A673 (cell line): ENCODE data around the gene TPPP. TPM values are rescaled to one million over a fixed set of nuclear protein-coding genes. Genes with fewer than 3 reads are reported as not detected.
"Not testable (repeated sequence)": the region's sequence is repeated elsewhere in the genome, so short reads cannot be mapped to it uniquely, and the experiment has no call there.

Experiments used
- BruUV-seq: library from RNA; stranded (reverse); fragments of 400-500 nt; replicated peaks from 2 replicates; lab custom pipeline; 2021; lab: Mats Ljungman, UMichigan
- CTCF ChIA-PET: fragments of 300-600 bp; sonication (Branson Sonifier 250); formaldehyde crosslinking; loops from one replicate; lab custom pipeline; 2022; ENCODE audit warnings: antibody characterized with exemption; lab: Charles Lee
- POLR2A ChIA-PET: fragments of 300-600 bp; sonication (Branson Sonifier 250); formaldehyde crosslinking; loops from one replicate; lab custom pipeline; 2022; ENCODE audit warnings: antibody characterized with exemption; ENCODE audit not compliant: low non-redundant PET; lab: Charles Lee
- DNase-seq: peaks from one replicate; pipeline ENCODE4 v3.0.0-alpha.2; 2015; ENCODE audit warnings: low spot score
- H3K27ac ChIP-seq: fragments of 200-600 bp; sonication (generic); 2 replicates; pipeline ENCODE4 v1.5.1; 2016; ENCODE audit warnings: mixed run types, low read depth, mild to moderate bottlenecking, mixed read lengths, antibody characterized with exemption, low read length; ENCODE audit not compliant: poor library complexity, severe bottlenecking
- H3K27me3 ChIP-seq: fragments of 200-600 bp; sonication (generic); replicated peaks from 2 replicates; pipeline ENCODE4 v1.6.1; 2017; ENCODE audit warnings: mixed run types, low read depth, mild to moderate bottlenecking, mixed read lengths, antibody characterized with exemption, low read length; ENCODE audit not compliant: insufficient read depth, poor library complexity
- H3K36me3 ChIP-seq: fragments of 200-600 bp; sonication (generic); 2 replicates; pipeline ENCODE4 v1.6.1; 2016; ENCODE audit warnings: mixed run types, mild to moderate bottlenecking, mixed read lengths, antibody characterized with exemption, low read length; ENCODE audit not compliant: insufficient read depth, poor library complexity, severe bottlenecking
- H3K4me1 ChIP-seq: fragments of 200-600 bp; sonication (generic); 2 replicates; pipeline ENCODE4 v1.6.1; 2017; ENCODE audit warnings: mixed run types, mild to moderate bottlenecking, mixed read lengths, antibody characterized with exemption, low read length; ENCODE audit not compliant: insufficient read depth, poor library complexity, severe bottlenecking
- H3K4me3 ChIP-seq: fragments of 200-600 bp; sonication (generic); 2 replicates; pipeline ENCODE4 v1.5.1; 2016; ENCODE audit warnings: low read depth, mixed run types, mild to moderate bottlenecking, mixed read lengths, low read length; ENCODE audit not compliant: poor library complexity, severe bottlenecking
- H3K9me3 ChIP-seq: fragments of 200-600 bp; sonication (generic); 2 replicates; pipeline ENCODE4 v1.6.1; 2016; ENCODE audit warnings: mixed run types, low read depth, mild to moderate bottlenecking, mixed read lengths, antibody characterized with exemption, low read length; ENCODE audit not compliant: poor library complexity, severe bottlenecking
- intact Hi-C: fragments of 100-400 bp; cut with micrococcal nuclease; formaldehyde crosslinking; loops from one replicate; pipeline ENCODE4 v1.10.0; 2022; ENCODE audit not compliant: unreplicated experiment
- total RNA-seq: library from RNA; stranded (reverse); gene quantifications from 2 replicates; pipeline ENCODE4 v1.2.3, GENCODE V29; 2021

The TPPP gene
- total RNA-seq, 1 experiment from 2014 or later, result 0.19 TPM

DNA sequence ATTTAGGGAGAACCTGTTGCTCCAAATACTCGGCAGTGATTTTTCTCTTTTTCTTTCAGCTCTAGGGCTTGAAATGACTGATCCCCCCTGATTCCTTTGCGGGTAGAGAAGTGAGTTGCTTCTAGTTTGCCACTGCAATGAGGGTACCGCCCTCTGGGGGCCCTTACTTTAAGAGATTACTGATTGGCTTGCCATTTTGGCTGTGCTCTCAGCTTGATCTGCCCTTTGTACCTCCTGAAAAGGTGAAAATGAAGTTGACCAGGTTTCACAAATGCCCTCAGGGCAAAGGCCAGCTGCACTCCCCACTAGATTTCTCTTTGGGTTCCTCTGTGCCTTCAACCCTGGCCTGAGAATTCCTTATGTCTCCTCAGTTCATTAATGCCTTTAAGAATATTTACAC is 20.5 kb upstream of the TPPP start:
- H3K27ac ChIP-seq, H3K9me3 ChIP-seq, H3K4me1 ChIP-seq, H3K4me3 ChIP-seq, DNase-seq, POLR2A ChIA-PET, intact Hi-C loops, BruUV-seq, H3K36me3 ChIP-seq, CTCF ChIA-PET: not testable (repeated sequence)
- peaks cover 23% of the 10 kb centered on the region for H3K27me3 ChIP-seq

DNA sequence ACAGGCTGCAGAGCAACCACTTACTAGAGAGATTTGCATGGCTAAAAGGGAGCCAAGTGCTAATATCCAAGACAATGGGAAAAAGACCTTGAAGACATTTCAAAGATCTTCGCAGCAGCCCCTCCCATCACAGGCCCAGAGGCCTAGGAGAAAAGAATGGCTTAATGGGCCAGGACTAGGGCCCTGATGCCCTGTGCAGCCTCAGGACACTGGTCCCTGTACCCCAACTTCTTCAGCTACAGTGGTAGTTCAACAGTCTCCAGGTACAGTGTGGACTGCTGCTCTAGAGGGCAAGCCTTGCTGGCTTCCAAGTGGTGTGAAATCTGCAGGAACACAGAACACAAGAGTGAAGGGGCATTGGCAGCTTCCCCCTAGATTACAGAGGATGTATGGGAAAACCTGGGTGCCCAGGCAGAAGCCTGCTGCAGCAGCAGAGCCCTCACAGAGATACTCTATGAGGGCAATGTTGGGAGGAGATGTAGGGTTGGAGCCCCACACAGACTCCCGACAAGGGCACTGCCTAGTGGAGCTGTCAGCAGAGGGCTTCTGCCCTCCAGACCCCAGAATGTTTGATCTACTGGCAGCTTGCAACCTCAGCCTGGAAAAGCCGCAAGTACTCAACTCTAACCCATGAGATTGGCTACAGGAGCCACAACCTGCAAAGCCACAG is 15.8 kb upstream of the TPPP start:
- H3K4me3 ChIP-seq, intact Hi-C loops, BruUV-seq, H3K4me1 ChIP-seq, H3K27ac ChIP-seq, POLR2A ChIA-PET, H3K9me3 ChIP-seq, H3K36me3 ChIP-seq, DNase-seq, H3K27me3 ChIP-seq, CTCF ChIA-PET: not testable (repeated sequence)

DNA sequence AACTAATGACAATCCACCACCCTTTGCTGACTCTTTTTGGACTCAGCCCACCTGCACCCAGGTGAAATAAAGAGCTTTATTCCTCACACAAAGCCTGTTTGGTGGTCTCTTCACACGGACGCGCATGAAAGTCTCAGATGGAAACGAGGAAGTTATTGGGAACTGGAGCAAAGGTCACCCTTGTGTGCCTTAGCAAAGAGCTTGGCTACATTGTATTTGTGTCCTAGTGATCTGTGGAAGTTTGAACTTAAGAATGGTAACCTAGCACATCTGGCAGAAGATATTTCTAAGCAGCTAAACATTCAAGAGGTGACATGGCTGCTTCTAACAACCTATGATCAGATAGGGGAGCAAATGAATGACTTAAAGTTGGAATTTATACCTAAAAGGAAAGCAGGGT is 15.2 kb upstream of the TPPP start:
- H3K36me3 ChIP-seq, H3K4me3 ChIP-seq, intact Hi-C loops, H3K27me3 ChIP-seq, DNase-seq, H3K9me3 ChIP-seq, H3K27ac ChIP-seq, POLR2A ChIA-PET, H3K4me1 ChIP-seq, CTCF ChIA-PET, BruUV-seq: not testable (repeated sequence)

DNA sequence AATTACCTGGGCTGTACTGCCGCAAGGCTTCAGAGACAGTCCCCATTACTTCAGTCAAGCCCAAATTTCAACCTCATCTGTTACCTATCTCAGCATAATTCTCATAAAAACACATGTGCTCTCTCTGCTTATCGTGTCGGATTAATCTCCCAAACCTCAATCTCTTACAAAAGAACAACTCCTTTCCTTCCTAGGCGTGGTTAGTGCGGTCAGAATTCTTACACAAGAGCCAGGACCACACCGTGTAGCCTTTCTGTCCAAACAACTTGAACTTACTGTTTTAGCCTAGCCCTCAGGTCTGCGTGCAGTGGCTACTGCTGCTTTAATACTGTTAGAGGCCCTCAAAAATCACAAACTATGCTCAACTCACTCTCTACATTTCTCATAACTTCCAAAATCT is 13.0 kb upstream of the TPPP start:
- H3K36me3 ChIP-seq, POLR2A ChIA-PET, DNase-seq, H3K27me3 ChIP-seq, CTCF ChIA-PET, H3K4me3 ChIP-seq, H3K27ac ChIP-seq, H3K9me3 ChIP-seq, BruUV-seq, intact Hi-C loops, H3K4me1 ChIP-seq: not testable (repeated sequence)

DNA sequence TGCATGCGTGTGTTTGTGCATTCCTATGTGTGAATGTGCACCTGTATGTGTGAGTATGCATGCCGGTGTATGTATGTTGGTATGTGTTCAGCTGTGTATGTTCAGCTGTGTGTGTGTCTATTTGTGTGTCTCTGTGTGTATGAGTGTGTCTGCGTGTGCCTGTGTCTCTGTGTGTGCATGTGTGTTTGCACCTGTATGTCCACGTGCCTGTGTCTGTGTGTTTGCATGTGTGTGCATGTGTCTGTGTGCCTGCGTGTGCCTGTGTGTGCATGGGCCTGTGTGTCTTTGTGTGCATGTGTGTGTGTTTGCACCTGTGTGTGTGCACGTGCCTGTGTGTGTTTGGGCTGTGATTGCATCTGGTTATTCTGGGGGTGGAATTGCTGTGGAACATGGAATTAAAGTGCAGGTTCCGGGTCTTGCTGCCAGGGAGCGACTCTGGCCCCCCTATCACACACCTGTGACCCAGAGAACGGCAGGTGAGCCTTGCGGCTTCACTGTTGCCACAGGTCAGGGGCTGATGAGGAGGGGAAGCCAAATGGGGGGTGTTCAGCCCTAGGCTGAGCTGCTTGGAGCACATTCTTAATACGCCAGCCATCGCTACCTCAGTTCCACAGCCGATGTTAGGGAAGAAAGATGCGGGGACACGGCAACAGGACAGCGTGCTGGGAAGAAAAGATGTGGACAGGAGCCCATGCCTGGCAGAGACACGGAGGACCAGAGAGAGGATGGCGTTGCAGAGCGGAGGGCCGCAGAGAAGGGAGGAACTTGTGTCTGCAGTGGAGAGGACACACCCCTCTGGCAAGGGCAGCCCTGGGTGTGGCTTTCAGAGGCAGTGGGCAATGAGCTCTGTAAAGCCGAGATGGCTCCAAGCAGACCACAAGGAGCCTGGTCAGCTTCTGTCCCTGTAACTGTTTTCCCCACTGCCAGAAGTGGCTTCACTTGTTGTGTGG is 3.9 kb upstream of the TPPP start:
- POLR2A ChIA-PET, result not testable (repeated sequence)

DNA sequence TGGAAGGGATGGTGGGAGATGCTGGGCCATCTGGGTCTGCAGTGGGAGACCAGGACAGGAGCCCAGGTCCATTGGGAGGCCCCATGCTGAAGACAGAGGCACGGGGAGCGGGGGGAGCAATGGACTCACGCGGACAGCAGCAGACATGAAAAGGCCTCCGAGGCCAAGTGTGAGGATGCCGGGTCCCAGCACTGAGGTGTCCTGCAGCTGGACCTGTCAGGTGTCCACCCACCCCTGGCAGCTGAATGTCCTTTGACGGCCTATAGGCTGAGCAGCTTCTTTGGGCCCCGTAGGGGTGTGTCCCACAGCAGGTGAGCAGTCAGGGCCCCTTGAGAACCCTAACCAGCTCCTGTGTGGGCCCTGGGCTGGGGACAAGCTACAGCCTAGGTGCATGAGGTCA is 3.0 kb upstream of the TPPP start:
- H3K4me1 ChIP-seq, CTCF ChIA-PET, POLR2A ChIA-PET, DNase-seq, H3K36me3 ChIP-seq, H3K9me3 ChIP-seq, intact Hi-C loops, BruUV-seq, H3K4me3 ChIP-seq, H3K27ac ChIP-seq: not testable (repeated sequence)
- peaks cover 35% of the 10 kb centered on the region for H3K27me3 ChIP-seq

More for the DNA sequence above, 3.9 kb upstream of the TPPP start:
- BruUV-seq, H3K9me3 ChIP-seq, DNase-seq, H3K4me3 ChIP-seq, H3K27ac ChIP-seq, H3K36me3 ChIP-seq, H3K4me1 ChIP-seq, intact Hi-C loops, CTCF ChIA-PET: not testable (repeated sequence)
- peaks cover 38% of the 10 kb centered on the region for H3K27me3 ChIP-seq

DNA sequence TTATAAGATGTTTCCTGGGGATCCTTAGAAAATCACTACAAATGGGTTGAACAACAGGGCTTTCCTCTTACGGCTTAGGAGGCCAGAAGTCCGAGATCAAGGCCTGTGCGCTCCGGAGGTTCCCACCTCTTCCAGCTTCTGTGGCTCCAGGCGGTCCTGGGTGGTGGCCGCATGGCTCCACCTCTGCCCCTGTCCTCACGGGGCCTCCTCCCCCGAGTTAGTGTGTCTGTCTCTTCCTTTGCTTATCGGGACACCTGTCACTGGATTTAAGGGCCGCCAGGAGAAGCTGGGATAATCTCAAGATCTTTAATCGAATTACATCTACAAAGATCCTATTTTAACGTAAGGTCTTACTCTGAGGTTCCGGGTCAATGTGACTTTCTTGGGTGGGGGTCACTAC is 2.3 kb upstream of the TPPP start:
- DNase-seq, H3K36me3 ChIP-seq, H3K27ac ChIP-seq, H3K4me1 ChIP-seq, POLR2A ChIA-PET, H3K9me3 ChIP-seq, H3K4me3 ChIP-seq, BruUV-seq, CTCF ChIA-PET, intact Hi-C loops: not testable (repeated sequence)
- H3K27me3 ChIP-seq, result peaks cover 35% of the 10 kb centered on the region
